HUES64 (cell line): Measurements from ENCODE around the gene CALR3. TPM values are rescaled to one million over a fixed set of nuclear protein-coding genes. Genes with fewer than 3 reads are reported as not detected.
"Not testable (repeated sequence)": the region's sequence is repeated elsewhere in the genome, so short reads cannot be mapped to it uniquely, and the experiment has no call there.

Source experiments
- H3K27ac ChIP-seq: 2 replicates; pipeline ENCODE4 v1.7.0; 2013; ENCODE audit warnings: low read depth, low read length, inconsistent platforms
- H3K27me3 ChIP-seq: 2 replicates; pipeline ENCODE4 v1.6.1; 2013; ENCODE audit warnings: mild to moderate bottlenecking, low read length; ENCODE audit not compliant: insufficient read depth
- H3K36me3 ChIP-seq: 2 replicates; pipeline ENCODE4 v1.6.1; 2013; ENCODE audit warnings: mild to moderate bottlenecking, low read length; ENCODE audit not compliant: insufficient read depth
- H3K4me1 ChIP-seq: 2 replicates; pipeline ENCODE4 v1.6.1; 2013; ENCODE audit warnings: mild to moderate bottlenecking, low read length, moderate library complexity; ENCODE audit not compliant: insufficient read depth
- H3K4me3 ChIP-seq: 2 replicates; pipeline ENCODE4 v1.5.1; 2013; ENCODE audit warnings: mild to moderate bottlenecking, low read length, moderate library complexity
- H3K9ac ChIP-seq: 2 replicates; pipeline ENCODE4 v1.6.1; 2013; ENCODE audit warnings: mild to moderate bottlenecking, low read depth, low read length
- H3K9me3 ChIP-seq: 2 replicates; pipeline ENCODE4 v1.6.1; 2013; ENCODE audit warnings: low read depth, low read length; ENCODE audit not compliant: insufficient read depth
- WGBS: fragments of 150-250, 120-280 bp; methylation state at CpG from one replicate; pipeline ENCODE4 v1.1.7; 2013; ENCODE audit warnings: missing lambda C conversion rate; 5-methylcytosine and 5-hydroxymethylcytosine counted together
- polyA plus RNA-seq, 2 experiments: library from polyadenylated mRNA; stranded (reverse); fragments of 50-300 nt; gene quantifications; one replicate each; pipeline ENCODE4 v1.2.3, GENCODE V29; 2013

Gene CALR3, protein sequence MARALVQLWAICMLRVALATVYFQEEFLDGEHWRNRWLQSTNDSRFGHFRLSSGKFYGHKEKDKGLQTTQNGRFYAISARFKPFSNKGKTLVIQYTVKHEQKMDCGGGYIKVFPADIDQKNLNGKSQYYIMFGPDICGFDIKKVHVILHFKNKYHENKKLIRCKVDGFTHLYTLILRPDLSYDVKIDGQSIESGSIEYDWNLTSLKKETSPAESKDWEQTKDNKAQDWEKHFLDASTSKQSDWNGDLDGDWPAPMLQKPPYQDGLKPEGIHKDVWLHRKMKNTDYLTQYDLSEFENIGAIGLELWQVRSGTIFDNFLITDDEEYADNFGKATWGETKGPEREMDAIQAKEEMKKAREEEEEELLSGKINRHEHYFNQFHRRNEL
- polyA plus RNA-seq (2013, experiment 1 of 2): 0.15 TPM
- not detected for polyA plus RNA-seq (2013, experiment 2 of 2)

DNA sequence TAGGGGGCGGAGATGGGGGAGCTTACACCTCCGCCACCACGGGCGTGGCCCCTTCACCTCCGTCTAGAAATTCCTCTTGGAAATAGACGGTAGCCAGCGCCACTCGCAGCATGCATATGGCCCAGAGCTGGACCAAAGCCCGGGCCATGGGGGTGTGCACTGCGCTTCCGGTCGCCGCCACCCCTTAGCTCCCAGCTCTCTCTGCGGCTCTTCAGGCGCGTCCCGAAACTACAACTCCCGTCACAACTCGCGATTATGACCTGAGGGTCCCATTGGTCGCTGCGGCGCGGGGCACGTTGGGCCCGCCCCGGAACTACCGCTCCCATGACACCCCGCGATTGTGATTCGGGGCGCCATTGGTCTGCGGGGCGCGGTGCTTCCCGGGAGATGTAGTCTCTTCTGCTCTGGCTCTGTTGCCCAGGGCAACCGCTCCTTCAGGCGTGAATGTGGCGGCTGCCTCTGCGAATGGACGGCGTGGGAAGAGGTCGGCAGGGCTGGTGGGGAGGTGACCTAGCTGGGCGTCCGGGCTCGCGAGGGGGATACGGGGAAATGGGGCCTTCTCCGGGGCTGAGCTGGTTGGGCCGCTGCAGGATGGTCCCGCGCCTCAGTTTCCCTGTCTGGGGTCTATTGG is at the start of gene CALR3, which contains the start of gene C19orf44:
Gene CALR3 (minus strand): TSS at position 186 of the 631 bp plus-strand sequence. CDS start 38 bp downstream, at position 148.
Gene C19orf44 (plus strand): TSS at position 413 of the 631 bp plus-strand sequence. CDS start 4,399 bp downstream, outside the sequence.
- Histone ChIP-seq H3K9me3 (no peaks in the 10 kb centered on the region), H3K4me3 (peak within 1 kb of the TSS; percentile 73), H3K27ac (peak within 1 kb of the TSS; percentile 56; the same call in 1 of the 2 replicates), H3K4me1 (no peaks in the 10 kb centered on the region), H3K9ac (peak within 1 kb of the TSS; percentile 75), H3K36me3 (peaks cover 3% of the 10 kb centered on the region), H3K27me3 (no peaks in the 10 kb centered on the region)
- WGBS: 2% methylated on average over 52 of the region's 52 CpGs

DNA sequence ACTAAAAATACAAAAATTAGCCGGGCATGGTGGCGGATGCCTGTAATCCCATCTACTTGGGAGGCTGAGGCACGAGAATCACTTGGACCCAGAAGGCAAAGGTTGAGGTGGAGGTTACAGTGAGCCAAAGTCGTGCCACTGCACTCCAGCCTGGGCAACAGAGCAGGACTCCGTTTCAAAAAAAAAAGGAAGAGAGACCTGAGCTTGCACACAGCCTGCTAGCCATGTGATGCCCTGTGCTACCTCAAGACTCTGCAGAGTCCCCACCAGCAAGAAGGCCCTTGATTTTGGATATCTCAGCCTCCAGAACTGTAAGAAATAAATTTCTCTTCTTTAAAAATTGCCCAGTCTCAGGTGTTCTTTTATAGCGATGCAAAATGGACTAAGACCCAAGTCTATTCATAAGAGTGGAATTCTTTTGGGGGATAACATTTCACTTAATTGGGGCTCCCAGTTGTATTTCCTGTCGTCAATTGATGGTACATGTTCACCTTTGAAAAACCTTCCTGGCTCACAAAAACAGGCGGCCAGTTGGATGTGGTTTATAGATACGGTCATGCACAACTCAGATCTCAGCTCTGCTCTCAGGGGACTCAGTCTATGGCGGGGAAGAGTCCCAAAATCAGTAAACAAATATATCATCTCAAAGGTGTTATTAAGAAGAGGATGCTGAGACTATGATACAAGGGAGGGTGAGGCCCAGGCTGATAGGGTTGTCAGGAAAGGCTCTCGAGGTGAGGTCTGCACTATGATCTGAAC is 48.7 kb upstream of the CALR3 start:
- Histone ChIP-seq H3K9ac (no peak overlapping the region), H3K4me3 (no peak overlapping the region), H3K27me3 (no peaks in the 10 kb centered on the region), H3K36me3 (peaks cover 18% of the 10 kb centered on the region), H3K4me1 (0 out of 2 replicates have a peak, but pooled peaks cover 10% of the 10 kb centered on the region), H3K9me3 (no peaks in the 10 kb centered on the region), H3K27ac (no peak overlapping the region)
- WGBS: 94% methylated on average over 10 of the region's 11 CpGs

DNA sequence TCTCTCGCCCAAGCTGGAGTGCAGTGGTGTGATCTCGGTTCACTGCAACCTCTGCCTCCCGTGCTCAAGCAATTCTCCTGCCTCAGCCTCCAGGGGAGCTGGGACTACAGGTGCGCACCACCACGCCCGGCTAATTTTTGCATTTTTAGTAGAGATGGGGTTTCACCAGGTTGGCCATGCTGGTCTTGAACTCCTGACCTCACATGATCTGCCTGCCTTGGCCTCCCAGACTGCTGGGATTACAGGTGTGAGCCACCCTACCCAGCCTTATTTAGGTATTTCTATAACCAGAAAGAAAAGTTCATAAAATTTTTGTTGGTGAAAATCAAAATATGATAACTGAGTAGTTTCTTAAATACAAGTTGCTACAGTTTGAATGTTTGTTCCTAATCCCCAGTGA is 47.8 kb upstream of the CALR3 start:
- Histone ChIP-seq H3K36me3 (peaks cover 24% of the 10 kb centered on the region), H3K9ac (peak overlapping the region; percentile 99; the same call in 1 of the 2 replicates), H3K4me3 (peak overlapping the region; percentile 95; the same call in 1 of the 2 replicates), H3K4me1 (0 out of 2 replicates have a peak, but pooled peaks cover 10% of the 10 kb centered on the region)
- not testable (repeated sequence) for H3K27me3 ChIP-seq, H3K27ac ChIP-seq, H3K9me3 ChIP-seq
- 89% methylated on average over 6 of the region's 6 CpGs for WGBS

DNA sequence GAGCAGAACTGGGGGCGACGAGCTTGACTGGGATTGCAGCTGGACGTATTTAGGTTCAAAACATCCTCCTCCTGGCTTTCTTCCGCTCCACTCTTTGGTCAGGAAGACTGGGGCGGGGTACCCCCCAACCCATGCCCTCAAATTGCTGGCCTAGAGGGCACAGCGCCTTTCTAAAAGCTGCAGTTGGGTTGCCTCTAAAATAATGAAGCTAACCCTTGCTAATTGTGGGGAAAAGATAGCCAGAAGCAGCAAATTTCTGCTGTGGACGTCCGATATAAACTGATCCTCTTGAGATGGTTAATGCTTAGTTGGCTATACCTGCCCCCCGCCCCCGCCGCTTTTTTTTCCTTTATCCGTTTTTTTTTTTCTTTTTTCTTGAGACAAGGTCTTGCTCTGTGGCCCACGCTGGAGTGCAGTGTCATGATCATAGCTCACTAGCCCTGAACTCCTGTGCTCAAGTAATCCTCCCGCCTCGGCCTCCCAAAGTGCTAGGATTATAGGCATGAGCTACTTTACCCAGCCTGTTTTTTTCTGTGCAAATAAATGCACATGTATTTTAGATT is 47.0 kb upstream of the CALR3 start:
- Histone ChIP-seq H3K9ac (peak overlapping the region; percentile 99), H3K4me3 (peak overlapping the region; percentile 95), H3K27ac (peak overlapping the region; percentile 87), H3K9me3 (no peaks in the 10 kb centered on the region), H3K27me3 (no peaks in the 10 kb centered on the region), H3K36me3 (peaks cover 29% of the 10 kb centered on the region), H3K4me1 (0 out of 2 replicates have a peak, but pooled peaks cover 10% of the 10 kb centered on the region)
- WGBS: 9% methylated on average over 15 of the region's 15 CpGs

DNA sequence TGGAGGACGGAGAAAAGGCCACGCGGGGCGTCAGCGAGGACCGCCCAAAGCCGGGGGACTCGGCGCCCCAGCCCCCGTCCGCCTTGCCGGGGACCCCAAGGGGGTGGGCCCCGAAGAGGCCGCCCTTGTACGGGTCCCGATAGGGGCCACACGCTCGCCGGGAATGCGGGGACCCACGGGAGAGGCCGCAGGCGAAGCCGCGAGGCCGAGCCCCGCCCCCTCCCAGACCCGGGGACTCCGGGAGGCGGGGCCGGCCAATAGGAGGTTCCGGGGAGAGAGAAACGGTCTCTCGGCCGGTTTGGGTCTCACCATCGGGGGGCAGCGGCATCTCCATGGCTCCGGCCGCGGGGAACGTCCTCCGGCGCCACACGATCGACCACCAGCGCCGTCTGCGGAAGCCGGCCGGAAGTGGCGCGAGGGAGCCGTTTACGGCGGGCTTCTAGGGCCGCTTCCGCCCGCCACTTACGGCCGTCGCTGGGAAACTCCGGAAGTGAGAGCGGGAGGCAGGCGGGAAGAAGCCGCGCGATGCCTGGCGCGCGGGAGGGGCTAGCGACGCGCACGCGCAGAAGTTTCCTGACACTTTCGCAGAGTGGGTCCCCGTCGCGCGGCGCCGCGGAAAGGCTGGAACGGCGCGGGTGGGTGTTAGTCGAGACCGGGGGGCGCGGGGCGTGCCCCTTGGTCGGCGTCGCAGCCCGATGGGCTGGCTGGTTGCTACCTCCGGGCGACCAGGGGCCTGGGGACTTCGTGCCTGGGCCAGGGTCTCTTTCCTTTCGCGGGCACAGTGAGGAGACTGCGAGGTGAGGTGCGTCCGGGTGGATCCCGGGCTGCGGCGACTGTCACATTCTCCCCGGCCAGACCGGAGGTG is 46.3 kb upstream of the CALR3 start, which contains the start of gene CHERP:
Gene CHERP (minus strand): TSS at position 393 of the 865 bp plus-strand sequence. CDS start 59 bp downstream, at position 334.
- H3K9ac ChIP-seq: peak within 1 kb of the TSS; percentile 99
- peaks cover 37% of the 10 kb centered on the region for H3K36me3 ChIP-seq
- H3K27me3 ChIP-seq: no peaks in the 10 kb centered on the region
- under 1% methylated on average over 108 of the region's 108 CpGs for WGBS
- peak within 1 kb of the TSS; percentile 95 for H3K27ac ChIP-seq
- peak within 1 kb of the TSS; percentile 95 for H3K4me3 ChIP-seq
- H3K4me1 ChIP-seq: 0 out of 2 replicates have a peak, but pooled peaks cover 10% of the 10 kb centered on the region
- no peaks in the 10 kb centered on the region for H3K9me3 ChIP-seq

DNA sequence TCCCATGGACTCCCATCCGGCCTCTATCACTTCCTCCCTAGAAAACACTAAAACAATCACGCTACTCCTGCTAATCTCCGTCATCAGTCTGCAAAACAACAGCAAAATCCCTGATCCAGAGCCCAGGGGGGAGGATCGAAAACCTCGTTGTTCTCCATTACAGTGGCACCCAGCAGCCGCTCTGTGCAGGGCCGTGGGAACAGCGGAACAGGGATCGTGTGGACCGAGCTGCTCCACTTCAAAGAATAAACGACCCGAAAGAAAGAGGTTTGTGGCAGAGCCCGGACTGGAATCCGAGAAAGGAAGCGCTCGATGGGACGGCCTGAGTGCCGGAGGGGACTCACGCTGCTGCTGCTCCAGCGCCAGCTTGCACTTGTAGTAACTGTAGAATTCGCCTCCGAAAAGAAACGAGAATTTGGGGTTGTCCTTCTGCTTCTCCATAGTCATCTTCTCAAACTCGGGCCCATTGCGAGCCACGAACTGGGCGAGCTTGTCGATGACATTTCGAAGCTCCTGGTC is 45.6 kb upstream of the CALR3 start:
- Histone ChIP-seq H3K9me3 (no peaks in the 10 kb centered on the region), H3K9ac (peak overlapping the region; percentile 99), H3K27me3 (no peaks in the 10 kb centered on the region), H3K36me3 (peaks cover 39% of the 10 kb centered on the region), H3K27ac (peak overlapping the region; percentile 95), H3K4me3 (peak overlapping the region; percentile 95), H3K4me1 (0 out of 2 replicates have a peak, but pooled peaks cover 10% of the 10 kb centered on the region)
- WGBS: 4% methylated on average over 29 of the region's 29 CpGs

DNA sequence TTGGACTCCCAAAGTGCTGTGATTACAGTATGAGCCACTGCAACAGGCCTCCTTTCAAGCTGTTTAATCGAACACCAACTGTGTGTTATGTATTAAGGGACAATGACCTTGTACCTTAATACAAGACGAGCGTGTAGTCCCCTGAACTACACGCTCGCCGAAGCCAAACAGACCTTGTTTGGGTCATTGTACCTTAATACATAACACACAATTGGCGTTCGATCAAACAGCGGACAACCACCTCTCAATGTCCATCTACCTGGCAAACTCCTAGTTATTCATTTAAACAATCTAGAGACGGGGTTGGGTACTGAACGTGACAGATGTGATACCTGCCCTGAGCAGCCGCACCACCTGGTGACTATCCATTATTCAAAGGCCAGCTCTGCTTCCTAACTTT is 45.0 kb upstream of the CALR3 start:
- H3K27ac ChIP-seq: no peak overlapping the region

DNA sequence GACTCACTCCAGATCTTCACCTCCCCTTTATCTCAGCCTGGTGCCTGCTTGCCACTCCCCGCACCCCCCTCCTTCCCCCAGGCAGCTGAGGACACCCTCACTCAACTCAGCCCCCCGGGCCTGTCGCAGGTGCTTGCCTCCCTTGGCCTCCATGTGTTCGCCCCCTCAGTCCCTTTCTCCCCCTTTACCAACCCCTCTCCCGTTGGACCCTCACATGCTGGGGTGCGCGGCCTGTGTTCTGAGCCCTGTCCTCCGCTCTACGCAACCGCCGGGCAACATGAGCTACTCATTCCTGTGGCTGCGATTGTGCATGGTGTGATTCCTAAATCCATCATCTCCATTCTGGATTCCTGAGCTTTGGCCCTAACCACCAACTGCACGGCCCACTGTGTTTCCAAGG is 41.1 kb upstream of the CALR3 start:
- Histone ChIP-seq H3K27ac (no peak overlapping the region), H3K27me3 (no peaks in the 10 kb centered on the region), H3K9me3 (no peaks in the 10 kb centered on the region), H3K36me3 (peaks cover 77% of the 10 kb centered on the region), H3K4me1 (0 out of 2 replicates have a peak, but pooled peaks cover 6% of the 10 kb centered on the region), H3K9ac (no peak overlapping the region), H3K4me3 (no peak overlapping the region)
- 97% methylated on average over 13 of the region's 13 CpGs for WGBS

More for the DNA sequence above, 45.0 kb upstream of the CALR3 start:
- no peaks in the 10 kb centered on the region for H3K27me3 ChIP-seq
- peak overlapping the region; percentile 99 for H3K9ac ChIP-seq
- peaks cover 45% of the 10 kb centered on the region for H3K36me3 ChIP-seq
- H3K4me3 ChIP-seq: peak overlapping the region; percentile 95
- no peaks in the 10 kb centered on the region for H3K9me3 ChIP-seq
- H3K4me1 ChIP-seq: 0 out of 2 replicates have a peak, but pooled peaks cover 10% of the 10 kb centered on the region
- WGBS: 93% methylated on average over 12 of the region's 12 CpGs

DNA sequence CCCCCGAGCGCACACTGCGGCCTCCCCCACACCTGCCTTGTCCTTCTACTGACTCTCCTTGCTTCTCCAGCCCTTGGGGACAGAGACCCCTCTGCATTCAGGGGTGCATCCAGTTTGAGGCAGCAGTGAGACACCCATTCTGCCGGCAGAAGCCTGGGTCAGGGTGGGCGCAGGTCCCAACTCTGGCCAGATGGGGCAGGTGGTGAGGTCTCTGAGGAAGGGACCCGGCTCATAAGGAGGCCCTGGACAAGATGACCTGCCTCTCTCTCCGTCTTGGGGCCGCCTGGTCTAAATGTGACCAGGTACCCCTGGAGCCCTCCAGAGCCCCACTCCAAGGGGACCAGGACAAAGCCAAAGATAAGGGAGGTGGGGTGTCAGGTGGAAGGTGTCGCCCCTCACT is 40.2 kb upstream of the CALR3 start:
- 97% methylated on average over 9 of the region's 9 CpGs for WGBS
- H3K9ac ChIP-seq: no peak overlapping the region
- H3K36me3 ChIP-seq: peaks cover 86% of the 10 kb centered on the region
- no peak overlapping the region for H3K27ac ChIP-seq
- no peak overlapping the region for H3K4me3 ChIP-seq
- no peaks in the 10 kb centered on the region for H3K27me3 ChIP-seq
- 0 out of 2 replicates have a peak, but pooled peaks cover 4% of the 10 kb centered on the region for H3K4me1 ChIP-seq
- no peaks in the 10 kb centered on the region for H3K9me3 ChIP-seq
